HG03097 (cell line): ENCODE results near the gene DUS2.
"Not testable (repeated sequence)": the region's sequence is repeated elsewhere in the genome, so short reads cannot be mapped to it uniquely, and the experiment has no call there.

Source experiments
- ATAC-seq: cut with Tn5 transposase; IDR thresholded peaks from one replicate; pipeline ENCODE4 v1.9.1; 2021; ENCODE audit not compliant: unreplicated experiment, low FRiP score

DUS2 gene

DNA sequence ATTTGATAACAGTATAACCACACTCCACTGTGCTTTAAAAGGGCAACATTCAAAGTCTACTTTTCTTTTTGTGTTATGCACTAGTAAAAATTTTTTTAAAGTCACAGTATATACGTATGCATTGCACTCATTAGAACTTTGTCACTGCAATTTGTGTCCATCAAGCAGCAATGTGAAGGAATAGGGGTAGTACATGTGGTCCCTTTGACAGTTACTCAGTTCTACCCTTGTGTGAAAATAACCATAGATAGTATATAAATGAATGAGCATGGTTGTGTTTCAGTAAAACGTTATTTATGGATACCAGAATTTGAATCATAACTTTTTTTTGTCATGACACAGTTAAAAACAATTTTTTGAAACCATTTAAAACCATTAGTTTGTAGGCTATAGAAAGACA lies 92.8 kb downstream of the DUS2 start:
- ATAC-seq, result no peak

DNA sequence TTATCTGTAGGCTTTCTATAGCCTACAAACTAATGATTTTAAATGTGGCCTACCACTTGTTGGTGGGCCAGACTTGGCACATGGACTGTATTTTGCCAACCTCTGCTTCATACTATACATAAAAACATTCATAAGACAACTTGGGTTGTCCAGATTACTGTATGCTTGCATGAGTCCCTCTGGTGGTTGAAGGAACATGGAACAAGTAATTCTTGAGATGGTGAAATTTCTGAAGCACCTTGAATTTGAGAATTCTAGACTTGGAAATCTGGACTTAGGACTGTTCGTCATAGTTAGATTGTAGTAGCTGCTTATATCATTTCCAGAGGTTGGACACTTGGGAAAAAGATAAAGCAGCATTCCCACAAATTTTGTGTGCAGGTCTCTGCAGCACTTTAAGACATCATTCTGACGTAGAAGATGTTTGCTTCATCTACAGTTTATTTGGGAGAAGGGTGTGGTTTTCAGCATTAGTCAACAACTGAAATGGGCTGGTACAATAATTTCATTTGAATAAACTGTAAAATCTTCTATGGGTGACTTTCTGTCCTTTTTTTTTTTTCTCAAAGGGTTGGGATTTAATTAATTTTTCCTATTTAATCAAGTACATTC lies 93.3 kb downstream of the DUS2 start:
- ATAC-seq, result no peak

DNA sequence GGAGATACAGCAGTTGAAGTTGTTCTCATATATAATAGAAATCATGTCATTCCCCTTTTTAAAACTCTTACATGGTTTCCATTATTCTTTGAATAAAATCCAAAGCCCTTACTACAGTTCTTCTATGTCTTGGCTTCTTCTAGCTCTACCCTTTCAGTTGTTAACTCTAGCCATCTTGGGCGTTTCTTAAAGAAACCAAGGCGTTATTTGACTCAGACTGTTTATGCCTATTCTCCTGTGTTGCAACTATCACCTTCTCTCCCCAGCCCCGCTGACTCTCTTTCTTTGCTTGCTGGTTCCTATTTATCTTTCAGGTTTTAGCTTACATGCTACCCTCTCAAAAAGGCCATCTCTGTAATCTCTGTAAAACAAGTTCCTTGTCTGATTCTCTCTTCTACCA lies 94.8 kb downstream of the DUS2 start:
- no peak for ATAC-seq

DNA sequence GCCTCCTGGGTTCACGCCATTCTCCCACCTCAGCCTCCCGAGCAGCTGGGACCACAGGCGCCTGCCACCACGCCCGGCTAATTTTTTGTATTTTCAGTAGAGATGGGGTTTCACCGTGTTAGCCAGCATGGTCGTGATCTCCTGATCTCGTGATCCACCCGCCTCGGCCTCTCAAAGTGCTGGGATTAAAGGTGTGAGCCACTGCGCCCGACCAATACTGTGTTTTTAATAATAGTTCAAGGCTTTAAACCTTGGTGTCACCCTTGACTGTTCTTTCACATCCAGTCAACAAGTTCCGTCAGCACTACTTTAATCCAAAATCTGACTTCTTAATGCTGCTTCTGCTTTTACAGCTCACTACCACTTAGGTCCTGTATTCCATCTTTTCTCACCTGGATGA lies 95.9 kb downstream of the DUS2 start:
- not testable (repeated sequence) for ATAC-seq

DNA sequence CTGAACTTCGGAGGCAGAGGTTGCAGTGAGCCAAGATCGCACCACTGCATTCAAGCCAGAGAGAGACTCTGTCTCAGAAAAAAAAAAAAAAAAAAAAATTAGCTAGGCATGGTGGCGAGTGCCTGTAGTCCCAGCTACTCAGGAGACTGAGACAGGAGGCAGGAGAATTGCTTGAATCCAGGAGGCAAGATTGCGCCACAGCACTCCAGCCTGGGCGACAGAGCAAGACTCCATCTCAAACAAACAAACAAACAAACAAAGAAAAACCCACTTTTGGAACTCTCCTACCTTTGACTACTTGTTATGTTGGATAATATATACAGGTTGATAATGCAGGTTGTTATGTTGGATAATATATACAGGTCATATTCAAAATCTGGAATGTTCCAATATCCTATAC lies 97.4 kb downstream of the DUS2 start:
- not testable (repeated sequence) for ATAC-seq

DNA sequence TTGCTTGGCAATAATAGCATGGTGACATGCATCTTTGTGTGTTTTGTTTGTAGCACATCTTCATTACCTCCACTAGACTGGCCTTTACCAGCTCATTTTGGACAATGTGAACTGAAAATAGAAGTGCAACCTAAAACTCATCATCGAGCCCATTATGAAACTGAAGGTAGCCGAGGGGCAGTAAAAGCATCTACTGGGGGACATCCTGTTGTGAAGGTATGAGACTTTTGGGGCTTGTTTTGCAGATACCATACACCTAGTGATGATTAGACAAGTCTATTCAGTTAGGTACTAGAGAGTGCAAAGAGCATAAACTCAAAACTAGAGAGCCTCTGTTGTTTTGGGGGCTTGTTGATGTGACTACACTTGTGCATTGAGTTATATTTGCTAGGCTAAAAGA lies 103.3 kb downstream of the DUS2 start:
- ATAC-seq, result peak; percentile 62

DNA sequence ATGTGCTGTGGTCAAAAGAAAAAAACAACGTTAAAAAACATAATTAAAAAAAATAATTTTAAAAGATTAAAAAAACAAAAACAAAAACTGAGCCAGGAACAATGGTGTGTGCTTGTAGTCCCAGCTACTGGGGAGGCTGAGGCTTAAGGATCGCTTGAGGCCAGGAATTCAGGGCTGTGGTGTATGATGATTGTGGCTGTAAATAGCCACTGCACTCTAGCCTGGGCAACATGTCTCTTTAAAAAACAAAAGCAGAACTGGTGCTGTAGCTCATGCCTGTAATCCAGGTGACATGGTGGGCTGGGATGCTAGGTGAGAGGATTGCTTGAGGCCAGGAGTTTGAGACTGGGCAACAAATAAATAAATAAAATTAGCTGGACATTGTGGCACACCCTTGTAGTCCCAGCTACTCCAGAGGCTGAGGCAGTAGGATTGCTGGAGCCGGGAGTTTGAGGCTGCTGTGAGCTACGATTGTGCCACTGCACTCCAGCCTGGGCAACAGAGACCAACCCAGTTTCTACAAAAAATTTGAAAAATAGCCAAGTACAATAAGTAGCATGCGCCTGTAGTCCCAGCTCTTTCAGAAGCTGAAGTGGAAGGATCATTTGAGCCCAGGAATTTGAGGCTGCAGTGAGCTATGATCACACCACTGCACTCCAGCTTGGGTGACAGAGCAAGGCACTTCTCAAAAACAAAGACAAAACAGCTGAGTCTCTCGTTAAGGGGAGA lies 105.7 kb downstream of the DUS2 start:
- no peak for ATAC-seq
